H1 (cell line): ENCODE results near the gene SNRPA1. TPM values are rescaled to one million over a fixed set of nuclear protein-coding genes. Genes with fewer than 3 reads are reported as not detected.

Source experiments
- EP300 ChIP-seq, 2 experiments: IDR thresholded peaks; 1 replicate in 1 of 2; 2 replicates in 1 of 2; pipeline ENCODE4 v1.6.1; 2011 to 2012; ENCODE audit warnings: low read depth in 2 of 2, low read length in 2 of 2, mild to moderate bottlenecking in 2 of 2, borderline replicate concordance in 1 of 2, inconsistent platforms in 1 of 2, moderate library complexity in 1 of 2
- EZH2 ChIP-seq: fragments of 200-600 bp; sonication (generic); IDR thresholded peaks from 2 replicates; pipeline ENCODE4 v1.7.1; 2012; ENCODE audit warnings: low read depth, mild to moderate bottlenecking, moderate library complexity, low read length, inconsistent platforms; ENCODE audit not compliant: severe bottlenecking
- KDM4A ChIP-seq: IDR thresholded peaks from one replicate; pipeline ENCODE4 v1.7.1; 2012; ENCODE audit warnings: low read depth, mild to moderate bottlenecking, moderate library complexity, low read length, inconsistent platforms; ENCODE audit not compliant: severe bottlenecking
- TBP ChIP-seq: IDR thresholded peaks from 2 replicates; pipeline ENCODE4 v1.6.1; 2011; ENCODE audit warnings: low read depth, low read length, improper control_type of control experiment
- polyA plus RNA-seq, 7 experiments: library from polyadenylated mRNA; depleted of rRNA in 3 of 7; stranded (reverse) in 5 of 7; unstranded in 2 of 7; fragments of >200 nt in 5 of 7; fragments of 200-250 nt in 2 of 7; gene quantifications; 1 replicate in 5 of 7; 2 replicates in 1 of 7; 4 replicates in 1 of 7; pipeline versions ENCODE4 v1.2.1 to v1.2.3, GENCODE V29; 2011 to 2013; ENCODE audit warnings: missing spikeins in 2 of 7, mixed read lengths in 2 of 7
- total RNA-seq: library from RNA; stranded (reverse); fragmentation: NEBNext Ultra II Directional; extraction: Animal tissue kit (Norgen Biotek cat#: 25700); gene quantifications from 2 replicates; pipeline ENCODE4 v1.2.1, GENCODE V29; 2021
- TF ChIP-seq, protein P1 (sequence below): IDR thresholded peaks from 2 replicates; pipeline ENCODE4 v1.6.1; 2011; ENCODE audit warnings: low read depth, mild to moderate bottlenecking, low read length; ENCODE audit not compliant: insufficient read depth

The SNRPA1 gene
- total and polyA plus RNA-seq, 2 of the 8 experiments (the other 6 are each of a cell fraction or from before 2014, with no cell fraction given), result 140 to 221 TPM

- TF ChIP-seq, protein P1, sequence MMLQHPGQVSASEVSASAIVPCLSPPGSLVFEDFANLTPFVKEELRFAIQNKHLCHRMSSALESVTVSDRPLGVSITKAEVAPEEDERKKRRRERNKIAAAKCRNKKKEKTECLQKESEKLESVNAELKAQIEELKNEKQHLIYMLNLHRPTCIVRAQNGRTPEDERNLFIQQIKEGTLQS, result no peak
- TF ChIP-seq EZH2 (no peak), TBP (no peak), KDM4A (no peak), EP300 (IDR thresholded peaks at IDR 0.05; ENCODE audit: borderline replicate concordance in 1 of 2, low read depth in 2 of 2, low read length in 2 of 2) (no peak)
Observed at GRCh38 chr15:101325263-101326025, 30.4 kb upstream of the SNRPA1 start (continued).
